NB4 (cell line): Measurements from ENCODE around the gene HADHA.

Experiments used
- CTCF ChIP-seq: IDR thresholded peaks from one replicate; pipeline ENCODE4 v1.5.1; 2012; ENCODE audit warnings: low read depth, low read length
- MAX ChIP-seq: IDR thresholded peaks from 2 replicates; pipeline ENCODE4 v1.6.1; 2011; ENCODE audit warnings: low read depth, low read length
- MYC ChIP-seq: IDR thresholded peaks from 2 replicates; pipeline ENCODE4 v1.6.1; 2011; ENCODE audit warnings: low read depth, low read length
- POLR2A ChIP-seq: IDR thresholded peaks from 2 replicates; pipeline ENCODE4 v1.6.1; 2011; ENCODE audit warnings: mild to moderate bottlenecking; ENCODE audit not compliant: insufficient read length; ENCODE audit errors: extremely low read depth

- TF ChIP-seq POLR2A, result no peak
- TF ChIP-seq CTCF, result no peak
- TF ChIP-seq MYC, result no peak
- TF ChIP-seq MAX, result no peak
These were observed 49.1 kb downstream of the HADHA start for GRCh38 chr2:26195040-26195984.
